ENCODE data around the gene INTS14.

The INTS14 gene

DNA sequence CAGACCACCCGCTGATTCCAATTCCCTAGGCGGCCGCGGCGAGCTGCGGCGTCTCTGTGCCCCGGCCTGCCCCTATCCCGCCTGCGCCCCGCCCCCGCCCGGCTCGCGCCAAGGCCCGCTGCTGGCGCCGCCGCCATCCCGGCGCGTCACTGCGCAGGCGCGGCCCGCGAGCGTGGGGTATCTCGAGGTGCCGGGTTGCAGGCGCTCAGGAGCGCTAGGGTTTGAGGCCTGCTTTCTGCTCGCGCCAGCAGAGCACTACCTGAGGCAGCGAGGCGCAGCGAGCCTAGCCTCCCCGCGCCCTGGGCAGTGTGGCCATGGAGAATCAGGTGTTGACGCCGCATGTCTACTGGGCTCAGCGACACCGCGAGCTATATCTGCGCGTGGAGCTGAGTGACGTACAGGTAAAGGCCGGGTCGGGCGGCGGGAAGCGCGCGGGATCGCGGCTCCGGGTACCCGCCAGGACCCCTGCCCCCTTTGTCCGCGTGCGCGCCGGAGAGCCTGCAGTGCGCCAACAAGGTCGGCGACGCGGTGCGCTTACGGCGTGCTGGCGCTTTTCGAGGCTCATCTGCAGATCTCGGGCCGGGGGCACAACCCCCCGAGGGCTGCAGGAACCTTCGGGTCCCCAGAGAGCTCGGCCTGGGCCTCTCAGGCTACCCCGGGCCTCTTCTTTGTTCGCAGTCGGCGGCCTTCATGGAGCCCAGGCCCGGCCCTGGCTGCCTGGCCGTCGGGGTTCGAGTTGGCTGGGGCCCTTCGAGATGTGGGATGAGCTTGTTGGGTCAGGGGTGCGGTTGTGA is 80.4 kb downstream of the INTS14 start, which contains the start of gene HACD3:
HACD3 (plus strand) TSS at position 146 of the 794 bp plus-strand sequence; CDS start at position 315, 169 bp downstream.
- DNase-seq (ENCODE audit: low read depth): peak; percentile 85

DNA sequence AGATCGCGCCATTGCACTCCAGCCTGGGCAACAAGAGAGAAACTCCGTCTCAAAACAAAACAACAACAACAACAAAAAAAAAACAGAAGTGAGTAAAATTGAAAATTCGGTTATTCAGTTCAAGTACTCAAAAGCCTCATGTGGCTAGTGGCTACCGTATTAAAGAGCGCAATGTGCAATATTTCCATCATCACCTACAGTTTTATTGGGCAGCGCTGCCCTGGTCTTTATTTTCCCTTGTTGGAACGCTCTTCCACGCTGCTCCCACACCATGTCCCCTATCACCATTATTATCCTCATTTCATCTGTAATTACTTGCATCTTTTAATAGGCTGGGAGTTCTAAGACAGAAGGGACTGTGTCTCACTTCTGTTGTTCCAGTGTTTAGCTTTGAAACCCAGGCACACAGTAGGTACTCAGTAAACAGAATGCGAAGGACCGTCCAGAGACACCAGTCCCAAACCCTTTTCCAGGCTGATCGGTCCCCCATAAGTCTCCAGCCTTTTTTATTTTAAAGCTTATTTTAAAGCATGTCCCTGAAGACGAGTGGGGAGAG is 81.1 kb downstream of the INTS14 start:
- DNase-seq (ENCODE audit: low read depth): no peak
